Non-pigmented ciliary epithelial cell (primary cell): ENCODE measurements around the gene TMEM176A.
A peak's percentile ranks its signal among the peaks of the same experiment; 100 is the strongest.
"Not testable (repeated sequence)": the region's sequence is repeated elsewhere in the genome, so short reads cannot be mapped to it uniquely, and the experiment has no call there.

Experiments used
- DNase-seq: peaks from one replicate; pipeline ENCODE4 v3.0.0-alpha.2; 2010; ENCODE audit warnings: low read depth

The TMEM176A gene

DNA sequence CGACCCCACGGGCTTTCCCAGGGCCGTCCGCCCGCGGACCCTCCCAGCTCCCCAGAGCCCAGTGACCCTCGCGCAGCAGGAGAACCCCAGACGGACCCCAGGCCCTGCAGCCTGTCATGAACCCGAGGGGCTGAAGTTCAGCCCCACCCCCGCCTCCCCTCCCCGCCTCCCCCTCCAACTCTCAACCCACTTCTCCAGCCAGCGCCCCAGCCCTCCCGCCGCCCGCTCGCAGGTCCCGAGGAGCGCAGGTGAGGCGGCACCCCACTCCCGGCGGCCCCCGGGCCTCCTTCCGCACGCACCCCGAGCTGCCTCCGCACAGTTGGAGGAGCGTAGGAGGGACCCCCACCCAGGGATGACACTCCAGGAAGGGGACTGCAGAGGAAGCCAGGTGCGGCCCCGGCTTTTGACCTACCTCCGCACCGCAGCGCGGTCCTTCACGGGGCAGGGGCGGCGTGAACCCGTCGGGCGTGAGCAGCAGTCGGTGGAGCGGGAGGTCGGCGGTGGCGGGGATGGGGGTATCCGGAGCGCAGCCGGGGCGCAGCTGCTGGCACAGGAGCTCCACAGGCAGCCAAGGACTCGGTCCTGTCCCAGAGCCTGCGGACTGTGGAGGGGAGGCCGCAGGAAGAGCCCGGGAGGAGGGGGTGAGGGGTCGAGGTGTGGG is at the start of gene TMEM176A:
TMEM176A (plus strand) TSS at position 189 of the 661 bp plus-strand sequence. CDS start 782 bp downstream, outside the sequence.
- DNase-seq = no peak

GRCh38 chr7:150751702-150752101 is 48.9 kb upstream of the TMEM176A start:
- DNase-seq = no peak

DNA sequence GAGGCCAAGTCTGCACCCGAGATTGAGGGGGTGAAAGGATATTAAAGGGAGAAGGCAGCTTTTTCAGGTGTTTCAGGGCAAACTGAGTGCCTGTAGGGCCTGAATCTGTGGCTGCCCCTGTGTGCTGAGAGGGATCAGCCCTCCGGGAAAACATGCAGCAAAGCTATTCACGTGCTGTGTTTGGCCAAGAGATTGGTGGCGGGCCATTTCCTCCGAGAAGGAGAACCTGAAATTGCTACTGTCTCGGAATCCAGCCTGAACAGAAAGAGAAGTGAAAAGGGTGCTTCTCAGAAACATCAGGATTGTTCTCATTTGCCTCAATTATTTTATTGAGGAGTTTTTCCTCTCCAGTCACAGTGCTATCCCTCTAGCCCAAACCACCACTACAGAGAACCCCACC is 47.3 kb upstream of the TMEM176A start:
- no peak for DNase-seq

DNA sequence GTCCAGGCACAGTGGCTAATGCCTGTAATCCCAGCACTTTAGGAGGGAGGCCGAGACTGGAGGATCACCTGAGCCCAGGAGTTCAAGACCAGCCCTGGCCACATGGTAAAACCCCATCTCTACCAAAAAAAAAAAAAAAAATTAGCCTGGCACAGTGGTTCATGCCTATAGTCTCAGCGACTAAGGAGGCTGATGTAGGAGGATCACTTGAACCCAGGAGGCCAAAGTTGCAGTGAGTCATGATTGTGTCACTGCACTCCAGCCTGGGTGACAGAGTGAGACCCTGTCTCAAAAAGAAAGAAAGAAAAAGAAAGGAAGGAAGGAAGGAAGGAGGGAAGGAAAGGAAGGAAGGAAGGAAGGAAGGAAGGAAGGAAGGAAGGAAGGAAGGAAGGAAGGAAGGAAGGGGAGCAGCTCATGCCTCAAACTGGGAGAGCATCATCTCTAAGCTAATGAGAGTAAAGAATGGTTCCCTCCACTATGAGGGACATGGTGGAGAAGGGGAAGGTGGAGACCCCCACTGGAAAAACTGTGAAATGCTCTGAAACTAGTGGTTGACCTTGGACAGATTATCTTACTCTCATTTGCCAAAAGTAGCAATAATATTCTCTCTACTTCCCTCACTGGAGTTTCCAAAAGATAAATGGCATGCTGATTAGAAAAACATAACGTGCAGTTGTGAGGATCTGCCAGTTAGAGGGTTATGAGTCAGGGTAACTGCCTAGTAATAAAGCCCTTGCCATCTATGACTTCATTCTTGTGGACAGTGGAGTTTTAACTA is 46.6 kb upstream of the TMEM176A start:
- DNase-seq = no peak

GRCh38 chr7:150754951-150755350 is 45.6 kb upstream of the TMEM176A start:
- DNase-seq = no peak

DNA sequence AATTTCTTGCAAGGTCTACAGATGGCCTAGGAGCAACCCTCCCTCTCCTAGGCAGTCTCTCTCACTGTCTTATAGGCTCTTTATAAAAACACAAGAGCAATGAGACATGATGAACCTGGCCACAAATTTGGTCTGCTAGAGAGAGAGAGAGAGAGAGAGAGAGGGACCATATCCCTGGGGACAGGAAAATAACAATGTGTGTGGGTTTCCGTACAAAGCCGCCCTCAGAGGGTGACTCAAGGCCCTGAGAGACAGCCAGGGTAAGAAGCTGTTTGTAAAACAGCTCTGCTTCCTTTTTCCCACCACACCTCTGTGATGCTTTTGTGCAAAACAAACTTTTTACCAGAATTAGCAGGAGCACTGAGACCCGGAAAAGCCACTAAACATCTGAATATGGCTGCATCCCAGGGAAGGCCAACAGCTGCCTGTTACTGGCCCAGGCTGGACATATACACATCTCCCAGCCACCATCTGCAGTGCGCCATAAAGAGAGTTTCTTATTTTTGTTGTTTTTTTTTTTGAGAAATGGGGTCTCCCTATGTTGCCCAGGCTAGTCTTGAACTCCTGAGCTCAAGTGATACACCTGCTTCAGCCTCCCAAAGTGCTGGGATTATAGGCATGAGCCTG is 45.0 kb upstream of the TMEM176A start:
- no peak for DNase-seq

DNA sequence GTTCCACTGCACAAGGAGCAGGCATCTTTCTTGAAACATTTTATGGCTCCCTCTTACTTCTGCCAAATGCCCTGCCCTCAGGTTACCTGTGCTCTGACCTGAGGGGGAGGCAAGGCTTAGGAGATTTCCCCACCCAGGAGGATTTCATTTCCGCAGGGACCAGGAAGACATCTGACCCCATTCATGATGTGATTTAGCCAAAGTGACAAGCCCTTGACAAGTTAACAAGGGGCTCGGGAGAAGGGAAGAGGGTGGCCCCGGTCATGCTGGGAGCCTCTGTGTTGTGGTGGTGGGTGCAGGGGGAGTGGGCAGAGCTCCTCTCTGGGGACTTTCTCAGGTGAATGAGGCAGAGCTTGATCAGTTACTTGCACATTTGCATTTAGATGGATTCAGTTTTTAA is 44.4 kb upstream of the TMEM176A start:
- no peak for DNase-seq

- no peak for DNase-seq
Observed at GRCh38 chr7:150756858-150757257, 43.7 kb upstream of the TMEM176A start.

GRCh38 chr7:150759479-150759878 is 41.1 kb upstream of the TMEM176A start:
- no peak for DNase-seq

- no peak for DNase-seq
Observed at GRCh38 chr7:150766334-150766709, 34.2 kb upstream of the TMEM176A start.

DNA sequence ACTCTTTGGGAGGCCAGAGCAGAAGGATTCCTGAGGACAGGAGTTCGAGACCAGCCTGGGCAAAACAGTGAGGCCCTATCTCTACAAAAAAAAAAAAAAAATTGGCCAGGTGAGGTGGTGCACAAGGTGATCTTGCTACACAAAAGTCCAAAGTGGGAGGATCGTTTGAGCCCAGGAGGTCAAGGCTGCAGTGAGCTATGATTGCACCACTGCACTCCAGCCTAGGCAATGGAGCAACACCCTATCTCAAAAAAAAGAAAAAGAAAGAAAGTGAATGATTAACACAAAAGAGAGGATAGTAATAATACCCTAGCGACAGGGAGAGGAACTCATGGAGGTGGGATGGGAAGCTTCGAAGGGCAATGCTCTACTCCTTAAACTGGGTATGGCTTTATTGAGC is 30.8 kb upstream of the TMEM176A start:
- no peak for DNase-seq

DNA sequence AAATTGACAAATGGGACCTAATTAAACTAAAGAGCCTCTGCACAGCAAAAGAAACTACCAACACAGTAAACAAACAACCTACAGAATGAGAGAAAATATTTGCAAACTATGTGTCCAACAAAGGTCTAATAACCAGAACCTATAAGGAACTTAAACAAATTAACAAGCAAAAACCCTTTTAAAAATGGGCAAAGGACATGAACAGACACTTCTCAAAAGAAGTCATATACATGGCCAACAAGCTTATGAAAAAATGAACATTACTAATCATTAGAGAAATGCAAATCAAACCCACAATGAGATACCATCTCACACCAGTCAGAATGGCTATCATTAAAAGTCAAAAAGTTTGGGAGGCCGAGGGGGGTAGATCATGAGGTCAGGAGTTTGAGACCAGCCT is 26.4 kb upstream of the TMEM176A start:
- DNase-seq = not testable (repeated sequence)

DNA sequence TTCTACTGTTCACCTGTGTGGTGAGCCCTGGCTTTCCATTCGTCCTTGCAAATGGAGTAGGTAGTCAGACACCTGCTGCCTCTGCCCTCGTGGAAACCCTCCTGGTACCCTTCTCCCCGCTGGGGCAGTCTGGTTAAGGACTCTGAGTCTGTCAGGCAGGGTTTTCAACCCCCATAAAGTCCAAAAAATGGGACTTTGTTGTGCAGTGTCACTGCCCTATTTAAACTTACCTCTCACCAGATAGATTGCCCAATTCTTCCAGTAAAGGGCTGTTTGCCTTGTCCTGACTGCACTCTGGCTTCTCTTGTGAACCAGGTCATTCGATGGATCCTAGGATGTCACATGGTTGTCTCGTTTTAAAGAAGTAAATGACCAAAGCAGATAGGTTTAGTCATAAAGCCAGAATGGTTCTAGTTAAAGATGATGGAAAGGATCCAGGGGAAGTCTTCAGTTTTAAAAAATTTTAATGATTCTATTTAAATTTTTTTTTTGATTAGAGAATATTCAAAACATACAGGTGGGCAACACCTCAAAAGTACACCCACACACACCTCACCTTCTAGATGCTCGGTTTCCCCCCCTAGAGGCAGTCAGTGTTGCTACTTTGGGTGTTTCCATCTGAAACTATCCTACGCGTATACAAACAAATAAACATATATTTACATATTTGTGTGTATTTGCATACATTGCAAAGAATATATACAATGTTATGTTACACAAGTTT is 22.4 kb upstream of the TMEM176A start:
- DNase-seq = no peak

DNA sequence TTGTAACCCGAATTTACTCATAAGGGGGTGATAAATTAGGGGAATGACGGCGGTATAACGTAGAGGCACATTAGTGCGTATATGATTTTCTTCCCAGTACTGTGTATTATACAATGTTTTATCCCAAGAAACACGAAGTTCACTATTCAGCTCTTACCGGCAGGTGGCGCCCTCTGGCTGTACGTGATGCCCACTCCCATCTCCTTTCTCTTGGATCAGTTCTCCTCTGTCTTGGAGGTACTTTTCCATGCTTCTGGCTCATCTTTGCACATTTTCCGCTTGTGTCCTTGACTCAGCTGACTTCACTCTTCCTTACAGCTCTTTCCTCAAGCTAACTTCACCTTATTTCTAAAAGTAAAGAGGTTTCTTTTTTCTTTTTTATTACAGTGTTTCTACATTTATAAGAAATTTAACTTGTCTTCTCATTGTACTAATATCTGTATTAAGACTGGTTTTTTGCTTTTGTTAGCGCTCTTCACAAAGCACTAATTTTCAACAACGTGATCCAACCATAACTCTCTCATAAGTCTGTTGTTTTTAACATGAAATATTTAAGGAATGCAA is 21.7 kb upstream of the TMEM176A start:
- DNase-seq = peak; percentile 4

DNA sequence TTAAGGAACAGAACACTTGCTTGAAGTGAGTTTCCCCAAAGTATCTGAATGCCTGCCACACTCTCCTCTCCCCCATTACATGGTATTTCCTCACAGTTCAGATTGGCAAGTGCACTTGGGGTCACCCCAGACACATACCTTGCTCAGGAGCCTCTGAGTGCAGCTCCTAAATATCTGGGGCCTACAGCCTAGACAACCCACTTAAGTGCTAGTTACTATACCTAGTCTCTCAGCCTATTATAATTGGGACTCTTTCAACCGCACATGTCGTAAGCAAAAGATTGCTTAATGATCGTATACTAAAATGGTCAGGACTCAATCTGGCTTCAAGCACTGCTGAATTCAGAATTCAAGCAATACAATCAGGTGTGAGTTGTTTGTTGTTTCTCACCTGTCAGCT is 20.3 kb upstream of the TMEM176A start:
- DNase-seq = no peak

- DNase-seq = peak; percentile 3
Observed at GRCh38 chr7:150781103-150781502, 19.5 kb upstream of the TMEM176A start.

- DNase-seq = no peak
Observed at GRCh38 chr7:150781961-150782360, 18.6 kb upstream of the TMEM176A start.

DNA sequence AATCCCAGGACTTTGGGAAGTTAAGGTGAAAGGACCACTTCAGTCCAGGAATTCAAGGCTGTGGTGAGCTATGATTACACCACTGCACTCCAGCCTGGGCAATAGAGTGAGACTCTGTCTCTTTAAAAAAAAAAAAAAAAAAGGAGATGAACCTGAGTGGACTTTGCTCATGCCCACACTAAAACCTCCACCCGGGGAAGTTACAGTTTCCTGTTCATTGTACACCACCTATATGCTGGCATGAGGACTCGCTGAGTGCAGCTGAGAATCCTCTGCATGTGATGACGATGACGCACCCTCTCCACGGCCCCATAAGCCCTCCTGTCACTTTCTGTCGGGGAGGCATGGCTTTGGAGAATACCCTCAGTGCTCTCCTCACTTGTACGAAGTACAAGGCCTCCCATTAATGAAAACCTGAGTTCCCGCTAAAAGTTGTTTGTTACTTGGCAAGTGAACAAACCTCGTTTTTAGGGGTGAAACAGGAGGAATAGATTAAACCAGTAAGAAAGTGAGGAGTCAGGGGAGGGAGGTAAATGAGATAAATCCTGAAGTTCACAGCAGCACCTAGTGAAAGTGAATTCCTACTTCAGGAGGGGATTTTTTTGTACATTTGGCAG is 16.3 kb upstream of the TMEM176A start:
- DNase-seq = no peak

- DNase-seq = no peak
Observed at GRCh38 chr7:150784954-150785353, 15.6 kb upstream of the TMEM176A start.

- DNase-seq = no peak
Observed at GRCh38 chr7:150787321-150788281, 13.0 kb upstream of the TMEM176A start.
